Mesothelial cell of epicardium (in vitro differentiated cells): ENCODE results near the gene PPP4R4. TPM values are rescaled to one million over a fixed set of nuclear protein-coding genes. Genes with fewer than 3 reads are reported as not detected.

Source experiments
- DNase-seq, 2 experiments: peaks; one replicate each; pipeline ENCODE4 v3.0.0; 2021; ENCODE audit warnings: low spot score in 2 of 2; ENCODE audit not compliant: unreplicated experiment in 2 of 2
- H3K27ac Mint-ChIP-seq: 2 replicates; pipeline ENCODE4 v1.8.0; 2021; ENCODE audit warnings: mixed read lengths
- H3K27me3 Mint-ChIP-seq: 2 replicates; pipeline ENCODE4 v1.8.0; 2021; ENCODE audit warnings: low read depth, mixed read lengths
- H3K36me3 Mint-ChIP-seq: 2 replicates; pipeline ENCODE4 v1.8.0; 2021; ENCODE audit warnings: mixed read lengths
- H3K4me1 Mint-ChIP-seq: 2 replicates; pipeline ENCODE4 v1.8.0; 2021; ENCODE audit warnings: mixed read lengths
- H3K4me3 Mint-ChIP-seq: 2 replicates; pipeline ENCODE4 v1.8.0; 2021; ENCODE audit warnings: mild to moderate bottlenecking, moderate library complexity, mixed read lengths
- H3K9me3 Mint-ChIP-seq: 2 replicates; pipeline ENCODE4 v1.8.0; 2021; ENCODE audit warnings: mixed read lengths
- total RNA-seq: library from RNA; stranded (reverse); gene quantifications from 3 replicates; pipeline ENCODE4 v1.2.1, GENCODE V29; 2021
- TF ChIP-seq, protein P1 (sequence below): fragments of 200-600 bp; sonication (generic); IDR thresholded peaks from one replicate; pipeline ENCODE4 v1.5.0; 2021; ENCODE audit warnings: antibody characterized with exemption; ENCODE audit not compliant: unreplicated experiment

Gene PPP4R4
- total RNA-seq, 1 donor from 2014 or later, result 0.54 TPM

DNA sequence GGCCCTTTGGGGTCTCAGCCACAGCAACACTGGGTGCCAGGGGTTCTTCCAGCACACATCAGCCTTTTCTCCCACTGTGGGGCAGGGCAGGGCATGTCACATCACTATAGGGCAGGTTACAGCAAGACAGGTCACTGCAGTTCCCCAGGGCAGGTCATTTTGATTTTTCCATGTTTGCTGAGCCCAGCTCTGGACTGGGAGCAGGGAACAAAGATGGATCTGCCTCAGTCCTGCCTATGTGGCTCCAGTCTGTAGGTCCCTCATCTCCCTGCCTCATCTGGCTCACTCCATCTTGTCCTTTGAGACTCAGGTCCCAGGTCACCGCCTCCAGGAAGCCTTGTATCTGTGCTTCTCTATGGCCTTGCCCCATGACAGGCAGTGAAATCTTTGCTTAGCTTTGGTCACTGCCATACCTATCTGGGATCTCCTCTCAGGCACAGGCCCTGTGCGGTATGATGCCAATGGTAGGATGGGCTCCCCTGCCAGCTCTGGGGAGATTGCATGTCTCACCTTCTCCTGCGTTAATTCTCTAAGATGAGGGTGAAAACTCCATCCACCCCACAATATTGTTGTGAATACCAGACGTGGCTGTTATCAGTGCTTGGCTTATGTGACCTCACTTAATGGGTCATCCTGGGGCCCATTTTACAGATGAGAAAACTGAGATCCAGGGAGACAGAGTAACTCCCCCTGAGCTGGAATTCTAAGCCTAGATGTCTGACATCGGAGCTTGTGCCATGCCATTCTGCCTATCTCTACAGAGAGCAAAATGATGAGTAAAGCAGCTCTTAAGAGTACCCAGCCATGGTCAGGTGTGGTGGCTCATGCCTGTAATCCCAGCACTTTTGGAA lies 147.5 kb downstream of the PPP4R4 start:
- H3K4me3 Mint-ChIP-seq, result no peak overlapping the region
- H3K27ac Mint-ChIP-seq, result no peak overlapping the region
- H3K36me3 Mint-ChIP-seq, result no peaks in the 10 kb centered on the region
- no peaks in the 10 kb centered on the region for H3K4me1 Mint-ChIP-seq
- TF ChIP-seq, protein P1, sequence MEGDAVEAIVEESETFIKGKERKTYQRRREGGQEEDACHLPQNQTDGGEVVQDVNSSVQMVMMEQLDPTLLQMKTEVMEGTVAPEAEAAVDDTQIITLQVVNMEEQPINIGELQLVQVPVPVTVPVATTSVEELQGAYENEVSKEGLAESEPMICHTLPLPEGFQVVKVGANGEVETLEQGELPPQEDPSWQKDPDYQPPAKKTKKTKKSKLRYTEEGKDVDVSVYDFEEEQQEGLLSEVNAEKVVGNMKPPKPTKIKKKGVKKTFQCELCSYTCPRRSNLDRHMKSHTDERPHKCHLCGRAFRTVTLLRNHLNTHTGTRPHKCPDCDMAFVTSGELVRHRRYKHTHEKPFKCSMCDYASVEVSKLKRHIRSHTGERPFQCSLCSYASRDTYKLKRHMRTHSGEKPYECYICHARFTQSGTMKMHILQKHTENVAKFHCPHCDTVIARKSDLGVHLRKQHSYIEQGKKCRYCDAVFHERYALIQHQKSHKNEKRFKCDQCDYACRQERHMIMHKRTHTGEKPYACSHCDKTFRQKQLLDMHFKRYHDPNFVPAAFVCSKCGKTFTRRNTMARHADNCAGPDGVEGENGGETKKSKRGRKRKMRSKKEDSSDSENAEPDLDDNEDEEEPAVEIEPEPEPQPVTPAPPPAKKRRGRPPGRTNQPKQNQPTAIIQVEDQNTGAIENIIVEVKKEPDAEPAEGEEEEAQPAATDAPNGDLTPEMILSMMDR, result no peak
- H3K27me3 Mint-ChIP-seq, result peaks cover 4% of the 10 kb centered on the region
- no peak for DNase-seq
- peaks cover 10% of the 10 kb centered on the region for H3K9me3 Mint-ChIP-seq

DNA sequence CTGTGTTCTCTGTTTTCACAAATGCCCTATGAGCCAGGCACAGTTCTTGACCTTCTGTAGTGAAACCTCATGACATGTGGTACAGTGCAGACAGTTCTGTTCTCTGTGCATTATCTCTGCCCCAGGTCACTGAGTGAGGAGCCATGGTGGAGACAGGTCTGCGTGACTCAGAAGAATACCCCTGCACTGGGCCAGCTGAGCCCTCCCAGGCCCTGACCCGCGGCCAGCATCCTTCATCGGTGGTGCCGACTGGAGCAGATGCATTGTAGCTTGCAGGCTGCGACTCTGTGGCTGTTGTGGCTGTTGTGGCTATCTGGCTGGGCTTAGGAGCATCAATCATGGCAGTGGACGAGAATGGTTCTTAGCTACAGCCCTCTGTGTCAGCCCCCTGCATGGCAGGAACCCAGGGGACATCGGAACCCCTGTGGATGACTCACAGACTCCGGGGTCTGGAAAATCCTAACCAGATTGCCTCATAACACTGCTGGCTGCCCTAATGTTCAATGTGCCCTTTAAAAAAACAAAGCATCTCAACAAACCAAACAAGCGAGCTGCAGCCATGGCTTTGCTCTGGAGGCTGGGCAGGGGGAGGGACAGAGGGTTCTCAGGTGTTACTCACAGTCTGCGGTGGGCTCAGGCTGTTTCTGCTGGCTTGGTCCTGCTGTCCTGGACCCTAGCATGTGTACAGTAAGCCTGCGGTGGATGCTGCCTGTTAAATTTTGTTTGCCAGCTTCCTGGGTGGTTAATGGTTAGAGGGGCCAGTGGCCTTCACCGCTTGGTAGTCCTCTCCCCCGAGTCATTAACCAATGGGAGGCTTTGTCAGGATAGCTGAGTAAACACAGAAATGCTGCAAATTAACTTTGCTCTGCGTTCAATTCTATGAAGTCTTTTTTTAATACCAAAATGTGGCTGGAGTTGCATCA lies 148.8 kb downstream of the PPP4R4 start, which contains the start of gene SERPINA6:
Gene SERPINA6 (minus strand): TSS at position 689 of the 923 bp plus-strand sequence. CDS start 8,688 bp downstream, outside the sequence.
- H3K9me3 Mint-ChIP-seq, result peaks cover 10% of the 10 kb centered on the region
- TF ChIP-seq, protein P1, result no peak
- H3K36me3 Mint-ChIP-seq, result no peaks in the 10 kb centered on the region
- H3K4me1 Mint-ChIP-seq, result no peaks in the 10 kb centered on the region
- H3K27ac Mint-ChIP-seq, result no peak within 1 kb of the TSS
- DNase-seq, result no peak
- no peak within 1 kb of the TSS for H3K4me3 Mint-ChIP-seq
- peaks cover 4% of the 10 kb centered on the region for H3K27me3 Mint-ChIP-seq

GRCh38 chr14:94328196-94328595 lies 154.1 kb downstream of the PPP4R4 start:
- Mint-ChIP-seq H3K4me3 (no peak overlapping the region), H3K36me3 (no peaks in the 10 kb centered on the region), H3K4me1 (no peaks in the 10 kb centered on the region), H3K27me3 (peaks cover 4% of the 10 kb centered on the region), H3K9me3 (peaks cover 5% of the 10 kb centered on the region), H3K27ac (no peak overlapping the region)
- TF ChIP-seq, protein P1, result no peak
- no peak for DNase-seq

Other genes starting within 250 kb of the PPP4R4 start
- not detected in 3 replicates for gene FAM181A, start 247.0 kb upstream of the PPP4R4 start, total RNA-seq
- gene ASB2, start 197.8 kb upstream of the PPP4R4 start, total RNA-seq, result 1.2 to 1.9 TPM (median 1.5 TPM) in 3 replicates
- not detected in 3 replicates for gene CCDC197, start 177.0 kb upstream of the PPP4R4 start, total RNA-seq
- 6.0 to 6.6 TPM (median 6.6 TPM) in 3 replicates for gene OTUB2, start 148.0 kb upstream of the PPP4R4 start, total RNA-seq
- gene DDX24, start 93.1 kb upstream of the PPP4R4 start, total RNA-seq, result 151 to 159 TPM (median 157 TPM) in 3 replicates
- gene IFI27L1, start 93.0 kb upstream of the PPP4R4 start, total RNA-seq, result 31.3 to 33.9 TPM (median 33.1 TPM) in 3 replicates
- gene IFI27, start 63.6 kb upstream of the PPP4R4 start, total RNA-seq, result 6.1 to 9.4 TPM (median 8.0 TPM) in 3 replicates
- 28.5 to 36.2 TPM (median 35.8 TPM) in 3 replicates for gene IFI27L2, start 44.7 kb upstream of the PPP4R4 start, total RNA-seq
- not detected in 3 replicates for gene SERPINA10, start 118.9 kb downstream of the PPP4R4 start, total RNA-seq
- not detected in 3 replicates for gene SERPINA6, start 149.0 kb downstream of the PPP4R4 start, total RNA-seq
- not detected in 3 replicates for gene SERPINA2, start 192.4 kb downstream of the PPP4R4 start, total RNA-seq
- 0.58 to 1.7 TPM (median 1.2 TPM) in 3 replicates for gene SERPINA1, start 214.3 kb downstream of the PPP4R4 start, total RNA-seq